ENCODE results near the gene CXXC5.

Gene CXXC5

DNA sequence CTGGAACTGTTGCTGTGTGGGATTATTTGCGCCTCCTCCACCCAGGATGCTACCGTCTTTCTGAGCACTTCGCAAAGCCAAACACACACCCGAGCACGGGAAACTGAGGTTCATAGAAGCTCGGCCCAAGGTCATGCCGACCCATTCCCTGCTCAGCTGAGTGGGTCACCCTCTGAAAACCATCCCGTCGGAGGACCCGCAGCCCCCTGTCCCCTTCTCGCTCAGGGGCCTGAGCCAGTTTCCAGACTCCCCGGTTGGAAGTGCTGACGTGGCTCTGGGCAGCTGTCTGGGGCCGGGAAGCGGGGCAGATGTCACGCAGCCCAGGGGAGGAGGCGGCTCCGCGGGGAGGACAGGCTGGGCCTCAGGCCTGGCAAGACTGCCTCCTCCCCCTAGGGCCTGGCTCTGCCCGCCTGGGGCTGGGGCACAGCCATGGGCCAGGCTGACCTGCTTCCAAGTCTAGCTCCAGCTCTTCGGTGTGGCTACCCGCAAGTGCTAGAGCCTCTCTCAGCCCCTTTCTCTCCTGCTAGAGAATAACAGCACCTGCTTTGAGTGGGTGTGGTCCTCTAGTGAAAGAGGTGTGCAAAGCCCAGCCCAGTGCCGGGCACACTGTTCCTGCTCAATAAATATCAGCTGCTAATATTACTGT, 9.9 kb upstream of the CXXC5 start:
- DNase-seq (ENCODE audit: low read depth, low spot score) = no peak

DNA sequence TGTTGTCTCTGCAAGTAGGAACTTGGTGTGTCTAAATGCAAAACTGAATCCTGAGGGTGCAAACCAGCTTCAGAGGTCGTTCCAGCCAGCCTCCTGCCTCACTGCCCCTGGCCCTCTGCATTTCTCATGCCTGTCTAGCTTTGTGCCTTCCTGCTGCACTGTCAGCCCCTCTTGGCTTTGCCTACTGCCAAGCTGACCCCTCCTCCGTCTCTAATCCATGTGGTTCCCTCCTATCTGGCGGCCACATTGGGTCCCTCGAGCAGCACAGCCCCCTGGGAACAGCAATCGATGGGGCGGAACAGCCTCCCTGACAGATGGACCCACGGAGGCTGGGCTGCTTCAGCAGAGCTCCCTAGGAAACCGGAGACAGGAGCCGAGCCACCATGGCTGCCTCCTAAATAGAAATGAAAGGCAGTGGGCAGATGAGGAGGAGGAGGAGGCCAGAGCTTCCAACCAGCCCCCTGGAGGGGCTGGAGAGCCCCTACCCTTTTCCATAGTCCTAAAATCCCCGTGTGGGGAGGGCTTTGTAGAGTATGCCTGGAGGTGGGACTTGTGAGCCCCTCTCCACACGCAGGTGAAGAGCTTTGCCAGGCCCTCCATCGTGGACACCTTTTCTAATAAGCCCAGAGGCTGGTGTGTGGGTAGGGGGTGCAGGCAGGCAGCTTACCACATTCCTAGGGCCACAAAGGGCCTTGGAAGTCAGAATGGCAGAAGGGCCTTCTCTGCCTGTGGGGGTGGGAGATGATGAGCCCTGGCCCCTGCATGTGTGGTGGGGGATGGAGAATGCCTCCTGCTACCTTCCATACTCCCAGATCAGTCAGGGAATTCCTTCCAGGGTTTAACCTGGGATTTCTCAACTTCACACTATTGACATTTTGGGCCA, 9.2 kb upstream of the CXXC5 start:
- DNase-seq (ENCODE audit: low read depth, low spot score) = no peak

DNA sequence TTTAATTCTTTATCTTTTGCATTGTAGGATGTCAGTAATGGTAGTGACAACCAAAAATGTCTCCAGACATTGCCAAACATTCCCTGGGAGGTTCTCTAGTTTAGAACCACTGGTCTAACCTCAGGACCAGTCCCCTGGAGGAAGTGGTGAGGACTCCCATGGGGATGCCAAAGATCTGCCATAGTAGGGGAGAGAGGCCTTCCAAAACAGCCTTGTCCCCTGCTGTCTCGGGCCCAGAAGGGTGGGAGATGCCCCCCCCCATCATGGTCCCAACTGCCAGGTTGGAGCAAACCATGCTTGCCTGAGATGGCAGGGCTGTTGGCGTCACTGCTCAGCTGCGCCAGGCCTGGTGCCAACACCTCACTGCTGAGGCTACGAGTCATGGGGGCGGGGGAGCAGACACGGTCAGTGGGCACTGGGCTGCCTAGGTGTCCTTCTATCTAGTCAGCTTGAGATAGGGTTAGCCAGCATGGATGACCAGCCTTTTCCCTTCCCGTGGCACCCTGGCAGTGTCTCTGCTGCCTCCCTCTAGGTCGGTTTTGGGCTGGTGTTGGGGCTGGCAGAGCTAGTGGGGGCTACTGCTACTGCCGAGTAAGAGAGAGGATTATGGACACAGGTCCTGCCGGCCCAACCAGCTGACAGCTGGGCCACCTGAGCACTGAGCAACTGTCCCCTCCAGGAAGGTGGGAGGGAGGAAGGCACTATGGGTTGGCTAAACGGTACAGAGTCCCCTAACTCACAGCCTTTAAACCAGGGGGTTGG, 8.3 kb upstream of the CXXC5 start:
- no peak for DNase-seq (ENCODE audit: low read depth, low spot score)

DNA sequence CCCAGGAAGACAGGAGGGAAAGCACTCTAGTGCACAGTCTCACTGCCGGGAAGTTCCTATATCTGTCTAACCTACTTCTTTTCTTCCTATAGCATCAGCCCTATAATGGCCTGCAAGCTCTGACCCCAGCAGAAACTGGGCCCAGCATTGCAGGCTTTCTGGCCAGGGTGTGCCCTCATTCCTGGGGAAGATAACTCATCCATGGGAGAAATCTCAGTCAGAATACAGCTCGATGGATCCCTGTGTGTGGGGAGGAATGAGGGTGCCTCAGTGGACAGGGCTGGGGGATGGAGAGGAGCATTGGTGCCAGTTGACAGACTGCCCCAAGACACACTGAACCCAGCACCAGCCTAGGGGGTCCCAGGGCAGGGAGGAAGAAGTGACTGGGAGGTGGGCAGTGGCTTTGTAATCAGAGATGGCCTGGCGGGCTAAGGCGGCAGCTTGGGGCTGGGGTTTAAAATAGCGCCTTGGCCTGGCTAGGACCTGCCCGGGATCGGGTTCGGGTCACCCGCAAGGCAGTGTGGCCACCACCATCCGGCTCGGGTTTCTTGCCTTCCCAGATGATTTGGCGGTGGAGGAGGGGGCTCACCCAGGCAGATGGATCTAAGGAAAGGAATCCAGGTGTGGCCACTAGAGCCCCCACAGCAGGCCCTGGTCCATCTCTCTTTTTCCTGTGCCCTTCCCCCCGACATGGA, 7.6 kb upstream of the CXXC5 start:
- DNase-seq (ENCODE audit: low read depth, low spot score) = no peak

DNA sequence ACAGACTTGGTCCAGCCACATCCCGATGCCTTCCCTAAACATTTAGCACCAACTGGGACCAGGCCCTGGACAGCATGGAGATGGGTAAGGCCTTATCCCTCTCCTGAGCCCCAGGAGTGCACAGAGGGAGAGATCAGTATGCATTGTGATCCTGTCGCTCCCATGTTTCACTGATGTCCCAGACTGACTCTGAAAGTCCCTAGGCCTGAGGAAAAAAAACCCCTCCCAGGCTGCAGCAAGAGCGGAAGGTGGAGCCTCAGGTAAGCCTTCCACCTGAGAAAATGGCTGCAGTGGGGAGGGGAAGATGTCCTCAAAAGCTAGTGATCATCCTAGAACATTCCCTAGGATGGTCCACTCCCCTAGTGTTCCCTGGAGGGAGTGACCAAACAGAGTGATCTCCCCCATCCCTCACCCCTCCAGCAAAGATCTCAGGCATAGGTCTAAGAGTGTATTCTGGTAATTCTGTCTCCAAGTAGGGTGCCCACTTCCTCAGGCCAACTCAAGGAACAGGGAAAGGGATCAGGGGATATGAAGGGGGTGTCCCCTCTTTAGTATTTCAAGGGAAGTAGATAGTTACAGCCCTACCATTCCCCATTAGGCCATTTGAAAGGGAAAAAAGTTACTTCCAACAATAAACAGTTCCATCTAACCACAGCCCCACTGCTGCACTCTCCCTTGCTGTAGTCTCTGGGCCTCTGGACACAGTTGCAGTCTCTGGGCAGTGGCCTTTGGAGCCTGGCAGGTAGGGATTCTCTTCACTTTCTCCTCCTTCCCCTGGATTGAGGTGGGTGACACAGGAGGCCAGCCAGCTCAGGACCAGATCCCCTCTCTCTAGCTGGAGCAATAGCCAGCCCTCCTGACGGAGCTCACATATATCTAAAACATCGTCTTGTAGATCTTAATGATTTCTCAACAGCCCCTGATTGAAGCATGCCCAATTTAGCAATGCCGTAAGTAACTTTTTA, 6.8 kb upstream of the CXXC5 start:
- DNase-seq (ENCODE audit: low read depth, low spot score) = no peak

DNA sequence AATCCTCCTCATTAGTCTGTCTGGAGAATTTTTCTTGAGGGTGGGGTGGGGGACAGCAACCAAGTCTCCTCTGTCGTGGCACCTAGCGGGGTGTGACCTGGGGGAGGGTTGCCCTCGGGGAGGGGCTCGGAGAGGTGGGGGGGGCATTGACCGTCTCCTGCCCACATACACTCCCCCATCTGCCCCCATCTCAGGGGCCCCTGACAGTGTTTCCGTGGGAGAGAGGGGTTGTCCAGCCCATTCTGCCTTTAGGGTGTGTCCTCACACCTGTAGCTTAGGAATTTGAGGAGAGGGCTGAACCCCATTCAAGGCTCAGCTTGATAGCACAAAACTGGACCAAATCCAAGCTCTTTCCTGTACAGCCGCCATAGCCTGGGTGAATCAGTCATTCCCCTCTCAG, 5.9 kb upstream of the CXXC5 start:
- DNase-seq (ENCODE audit: low read depth, low spot score) = no peak

DNA sequence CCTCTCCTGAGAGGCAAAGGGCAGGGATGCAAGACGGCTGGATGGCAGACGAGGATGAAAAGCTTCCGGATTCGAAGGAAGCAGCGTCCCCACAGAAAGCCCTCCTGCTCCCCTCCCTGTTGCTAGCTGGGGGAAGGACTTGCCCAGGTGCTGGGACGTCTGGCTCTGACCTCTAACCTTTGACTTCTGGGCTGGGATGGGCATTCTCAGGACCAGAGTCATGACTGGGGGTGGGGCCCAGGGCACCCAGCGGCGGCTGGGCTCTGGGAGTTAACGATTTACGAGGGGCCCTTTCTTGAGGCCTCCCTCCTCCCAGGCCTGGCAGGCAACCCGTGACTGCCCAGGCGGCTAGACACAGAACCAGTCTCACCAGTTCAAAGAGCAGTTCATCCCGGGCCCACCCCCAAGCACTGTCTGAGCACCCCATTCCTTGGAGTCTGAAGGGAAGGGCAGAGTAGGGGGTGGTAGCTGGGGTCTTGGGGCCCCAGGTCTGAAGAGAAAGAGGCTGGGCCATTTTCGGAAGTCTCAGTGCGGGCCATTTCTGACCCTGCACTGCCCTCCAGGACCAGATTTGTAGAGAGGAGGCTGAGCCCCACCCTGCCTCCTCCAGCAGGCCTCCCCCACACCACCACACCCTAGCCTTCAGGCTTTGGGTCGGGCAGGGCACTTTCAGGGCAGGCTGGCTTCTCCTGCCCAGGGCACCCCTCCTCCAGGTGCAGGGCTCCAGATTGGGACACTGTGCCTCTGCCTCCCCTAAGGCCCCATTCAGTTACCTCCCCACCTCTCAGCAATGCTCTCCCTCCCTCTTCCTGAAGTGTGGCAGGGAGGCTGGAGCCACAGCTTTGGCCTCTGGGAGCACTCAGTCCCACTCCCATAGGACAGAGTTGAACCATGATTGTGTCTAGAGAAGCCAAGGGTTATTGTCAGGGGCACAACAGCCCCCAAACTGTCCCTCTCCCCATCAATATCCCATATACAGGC, 5.0 kb upstream of the CXXC5 start:
- DNase-seq (ENCODE audit: low read depth, low spot score) = no peak

DNA sequence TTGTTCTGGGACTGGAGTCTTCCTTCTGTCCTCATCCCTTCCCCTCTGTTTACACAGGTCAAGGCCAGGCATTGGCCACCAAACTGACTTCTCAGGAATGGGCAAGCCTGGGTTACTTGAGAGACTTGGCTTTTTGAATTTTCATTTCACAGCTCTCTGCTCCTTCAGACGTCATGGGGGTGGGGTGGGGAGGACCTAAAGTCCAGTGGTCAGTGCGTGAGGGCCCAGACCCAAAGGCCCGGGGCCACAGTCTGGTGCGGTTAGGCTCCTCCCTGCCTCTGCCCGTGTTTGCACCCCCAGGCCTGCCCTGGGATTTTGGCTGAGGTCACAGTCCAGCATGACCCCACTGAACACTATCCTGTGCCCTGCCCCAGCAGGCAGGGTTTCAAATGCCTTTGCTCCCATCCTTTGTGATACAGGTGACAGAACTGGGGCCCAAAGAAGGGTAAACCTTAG, 4.1 kb upstream of the CXXC5 start:
- no peak for DNase-seq (ENCODE audit: low read depth, low spot score)

DNA sequence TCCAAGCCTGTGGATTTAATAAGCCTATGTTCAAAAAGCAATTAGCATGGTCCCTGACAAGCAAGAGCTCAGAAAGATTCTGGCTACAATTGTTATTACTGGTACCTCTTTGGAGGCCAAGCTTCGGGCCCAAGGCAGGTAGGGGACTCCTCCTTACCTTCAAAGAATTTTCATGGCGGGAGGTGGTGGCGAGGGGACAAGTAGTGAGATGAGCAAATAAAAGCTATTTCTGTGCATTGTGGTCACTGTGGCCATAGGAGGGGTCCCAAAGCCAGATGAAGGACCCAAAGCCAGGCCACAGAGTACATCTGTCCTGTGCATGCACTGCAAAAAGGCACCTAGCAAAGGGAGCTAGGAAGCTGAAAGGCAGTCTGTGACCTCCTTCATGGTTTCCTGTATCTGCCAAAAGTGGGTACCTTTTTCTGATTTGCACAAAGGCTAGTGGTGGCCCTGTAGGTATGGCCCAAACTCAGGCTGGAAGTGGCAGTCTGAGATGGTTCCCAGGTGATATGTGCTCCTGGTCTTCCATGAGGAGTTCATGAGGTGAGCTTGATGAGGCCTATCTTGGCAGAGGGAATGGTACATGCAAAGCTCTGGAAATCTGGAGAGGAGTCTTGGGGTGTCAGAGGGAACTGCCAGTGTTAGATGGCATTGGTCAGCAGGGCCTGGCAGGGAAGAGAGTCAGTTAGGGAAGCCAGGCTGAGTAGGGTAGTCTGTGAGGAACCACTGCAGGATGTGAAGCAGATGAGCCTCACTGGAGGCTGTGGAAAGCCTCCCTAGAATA, 3.3 kb upstream of the CXXC5 start:
- no peak for DNase-seq (ENCODE audit: low read depth, low spot score)

DNA sequence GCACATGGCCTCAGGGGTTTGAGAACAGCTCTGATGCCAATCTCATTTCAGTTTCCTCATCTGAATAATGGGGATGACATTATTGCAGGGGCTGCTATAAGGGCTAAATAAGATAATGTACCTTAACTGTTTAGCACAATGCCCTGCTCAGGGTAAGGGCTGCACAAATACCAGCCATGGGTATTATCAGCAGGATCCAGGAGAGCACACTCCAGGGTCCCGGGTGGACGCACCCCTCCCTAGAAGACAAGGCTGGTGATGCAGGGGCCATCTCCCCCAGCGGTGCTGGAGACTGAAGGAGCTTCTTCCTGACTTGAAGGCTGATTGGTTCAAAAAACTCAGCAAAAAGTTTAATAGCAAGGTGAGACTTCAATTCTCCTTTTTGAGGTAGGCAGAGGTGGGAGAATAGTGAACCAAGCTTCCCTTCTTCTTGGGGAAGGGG, 2.7 kb upstream of the CXXC5 start:
- no peak for DNase-seq (ENCODE audit: low read depth, low spot score)

DNA sequence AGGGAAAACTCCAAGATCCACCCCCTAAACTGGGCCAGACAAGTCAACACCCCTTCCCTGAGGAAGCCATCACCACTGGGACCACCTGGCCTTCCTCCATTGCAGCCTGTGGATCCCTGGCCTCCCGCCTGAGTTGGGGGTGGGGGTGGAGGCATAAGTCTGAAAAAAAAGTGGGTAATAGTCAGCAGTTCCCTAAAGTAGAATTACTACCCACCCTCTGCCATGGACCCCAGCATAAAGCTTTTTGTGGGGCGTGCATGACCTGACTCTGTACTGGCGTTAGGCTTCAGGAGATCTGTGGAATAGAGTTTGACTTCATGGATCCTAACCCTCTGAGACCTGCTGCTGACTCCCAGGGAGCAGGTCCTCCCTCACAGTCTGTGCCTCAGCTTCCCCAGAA, 2.0 kb upstream of the CXXC5 start:
- no peak for DNase-seq (ENCODE audit: low read depth, low spot score)

DNA sequence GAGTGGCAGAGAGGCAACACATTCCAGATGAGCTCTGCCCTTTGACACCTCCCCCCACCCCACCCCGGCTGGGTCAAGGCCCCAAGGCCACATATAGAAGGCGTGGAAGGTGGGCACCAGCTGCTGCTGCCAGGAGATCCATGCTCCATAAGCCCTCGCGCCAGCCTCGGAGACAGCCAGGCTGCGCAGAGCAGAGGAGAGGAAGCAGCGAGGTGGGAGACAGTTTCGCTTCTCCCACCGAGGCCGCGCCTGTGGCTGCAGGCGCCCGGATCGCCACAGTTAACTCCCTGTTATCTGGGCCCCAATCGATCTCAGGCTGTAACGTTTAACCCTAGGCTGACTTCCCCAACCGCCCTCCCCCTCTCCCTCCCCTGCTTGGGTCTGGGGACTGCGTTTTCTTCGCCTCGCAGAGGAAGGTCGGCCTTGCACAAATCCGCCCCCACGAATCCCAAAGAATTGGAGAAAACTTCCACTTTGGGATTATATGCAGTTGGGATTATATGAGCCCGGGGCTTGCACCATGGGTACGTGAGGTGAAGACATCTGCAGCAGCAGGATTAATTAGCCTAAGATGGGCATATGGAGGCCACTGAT, 1.1 kb upstream of the CXXC5 start:
- no peak for DNase-seq (ENCODE audit: low read depth, low spot score)

DNA sequence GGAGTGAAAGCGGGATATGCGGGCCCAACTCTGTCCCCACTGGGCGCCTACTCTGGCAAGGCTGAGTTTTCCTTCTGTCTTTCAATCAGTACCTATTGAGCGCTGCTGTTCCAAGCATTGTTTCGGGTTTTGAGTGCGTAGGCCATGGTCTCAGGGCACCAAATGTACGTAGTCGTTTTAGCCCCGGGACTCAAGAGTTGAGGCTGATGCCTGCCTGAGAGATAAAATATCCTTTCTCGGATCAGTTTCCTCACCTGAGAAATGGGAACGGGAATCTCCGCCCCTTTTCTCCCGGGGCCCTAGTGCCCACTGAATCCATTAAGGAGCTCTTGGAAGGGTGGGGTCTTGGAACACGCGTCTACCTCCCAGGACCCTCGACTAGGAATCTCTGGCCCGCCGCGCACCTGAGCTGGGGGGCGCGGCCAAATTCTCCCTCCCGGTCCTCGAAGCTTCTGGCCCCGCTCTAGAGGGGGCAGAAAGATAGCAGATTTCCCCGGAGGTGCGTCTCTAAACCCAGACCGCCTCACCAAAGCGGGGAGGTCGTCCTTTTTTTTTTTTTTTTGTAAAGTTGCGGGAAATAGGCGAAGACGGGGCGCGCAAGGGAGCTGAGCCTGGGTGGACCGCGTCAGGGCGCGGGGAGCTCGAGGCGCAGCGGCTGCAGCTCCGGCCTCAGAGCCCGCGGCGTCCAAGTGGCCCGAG, 494 bp upstream of the CXXC5 start:
- no peak for DNase-seq (ENCODE audit: low read depth, low spot score)

DNA sequence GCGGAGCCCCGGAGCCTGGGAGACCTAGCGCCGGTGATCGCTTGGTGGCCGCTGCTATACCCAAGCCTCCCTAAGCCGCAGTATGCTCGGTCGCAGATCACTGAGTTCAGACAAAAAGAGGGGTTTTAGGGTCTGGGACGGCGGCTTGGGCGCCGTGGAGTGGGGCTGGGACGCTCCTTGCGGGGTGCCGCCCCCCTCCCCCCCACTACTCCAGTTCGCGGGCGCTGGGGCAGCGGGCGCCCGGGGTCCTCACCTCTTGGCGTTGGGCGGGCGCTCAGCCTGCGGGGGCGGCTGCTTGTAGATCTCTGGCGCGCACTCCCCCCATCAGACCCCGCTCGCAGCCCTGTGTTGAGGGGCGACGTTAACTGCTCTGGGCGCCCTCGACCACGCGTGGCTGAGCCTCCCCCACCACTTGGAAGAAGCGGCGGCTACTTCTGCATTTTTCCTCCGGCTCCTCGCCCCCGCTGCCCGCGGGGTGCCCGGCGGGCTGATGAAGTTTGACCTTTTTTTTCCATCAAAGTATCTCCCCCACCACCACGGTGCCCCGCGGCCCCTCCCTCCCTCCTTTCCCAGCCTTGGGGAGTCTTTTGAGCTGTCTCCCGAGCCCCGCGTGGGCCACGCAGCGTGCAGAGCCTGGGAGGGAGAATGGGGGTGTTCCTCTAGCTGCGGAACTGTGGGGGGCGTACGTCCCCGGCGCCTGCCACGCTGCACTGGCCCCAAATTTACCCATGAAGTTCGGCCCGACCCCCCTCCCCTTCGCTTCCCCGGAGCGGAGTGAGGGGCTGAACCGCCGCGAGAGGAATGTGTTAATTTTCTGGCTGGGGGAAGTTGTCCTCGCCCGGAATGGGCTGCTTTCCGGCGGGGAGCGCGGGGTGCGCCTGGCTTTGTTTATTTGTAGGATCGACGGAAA, 1.2 kb downstream of the CXXC5 start:
- DNase-seq (ENCODE audit: low read depth, low spot score) = no peak

DNA sequence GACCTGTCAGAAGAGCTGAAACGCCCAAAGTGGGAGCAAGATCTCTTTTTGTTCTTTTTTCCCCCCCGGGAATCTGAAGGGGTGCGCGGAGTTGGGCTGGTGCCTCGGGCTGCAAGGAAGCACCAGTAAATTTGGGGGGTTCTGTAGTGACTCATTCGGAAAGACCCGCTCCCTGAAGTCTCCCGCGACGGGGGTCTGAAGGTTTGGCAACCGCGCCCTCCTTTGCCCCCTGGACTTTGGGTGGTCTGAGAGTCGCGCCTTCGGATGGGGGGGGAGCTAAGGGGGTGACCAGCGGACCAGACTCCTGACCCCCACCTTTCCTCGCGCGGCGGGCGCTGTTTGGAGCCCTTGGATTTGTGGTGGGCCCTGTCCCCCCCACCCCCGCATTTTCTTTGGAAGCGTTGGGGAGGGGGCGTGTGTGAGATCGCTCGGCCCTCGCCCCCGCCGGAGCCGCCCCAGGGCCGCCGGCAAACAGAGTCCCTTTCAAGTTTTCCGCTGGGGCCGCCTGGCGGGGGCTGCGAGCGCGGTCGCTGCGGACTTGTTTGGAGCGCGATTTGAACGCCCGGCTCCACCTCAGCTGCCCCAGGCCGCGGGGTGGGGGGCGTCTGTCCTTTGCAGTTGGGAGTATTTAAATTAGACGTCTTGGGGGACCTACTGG, 2.0 kb downstream of the CXXC5 start:
- no peak for DNase-seq (ENCODE audit: low read depth, low spot score)

DNA sequence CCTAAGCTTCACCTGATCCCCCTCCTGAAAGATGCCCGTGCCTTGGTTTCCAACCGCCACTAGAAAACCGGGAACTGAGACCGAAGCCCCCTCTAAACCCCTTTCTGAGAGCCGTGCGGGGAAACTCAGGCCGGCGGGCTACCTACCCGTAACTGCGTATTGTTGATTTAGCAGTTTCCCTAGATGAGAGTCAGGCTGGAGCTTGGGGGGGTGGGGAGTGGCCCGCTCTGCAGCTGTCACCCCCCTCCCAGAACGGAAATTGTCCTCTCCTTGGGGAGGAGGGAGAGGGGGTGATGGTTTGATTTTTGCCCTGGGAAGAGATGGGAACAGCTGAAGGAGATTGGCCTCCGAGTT, 2.5 kb downstream of the CXXC5 start:
- DNase-seq (ENCODE audit: low read depth, low spot score) = no peak

Measured in activated naive CD8-positive, alpha-beta T cell treated with anti-CD3 and anti-CD28 coated beads, Interleukin-2, amount 50 U/mL, for 16 hours (primary cell).